ENCODE data around the gene GRID1.
A peak's percentile ranks its signal among the peaks of the same experiment; 100 is the strongest.

GRID1 gene

DNA sequence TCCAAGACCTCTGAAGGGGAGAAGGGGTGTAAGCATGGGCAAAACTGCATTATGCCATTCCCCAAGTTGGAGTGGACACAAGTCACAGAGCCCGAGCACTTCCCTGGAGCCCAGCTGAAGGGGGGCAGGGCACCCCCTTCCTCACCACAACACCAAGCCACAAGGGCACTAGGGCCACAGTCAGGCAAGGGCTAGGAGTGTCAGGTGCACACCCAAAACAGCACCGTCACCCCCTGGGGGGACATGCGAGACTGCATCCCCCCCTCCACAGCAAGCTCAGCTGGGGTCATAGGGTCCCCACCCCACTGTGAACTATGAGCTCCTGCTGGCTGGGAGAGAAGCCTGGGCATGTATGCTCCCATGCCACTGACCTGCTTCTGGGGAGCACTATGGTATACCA is 143.9 kb downstream of the GRID1 start:
- no peak for DNase-seq

DNA sequence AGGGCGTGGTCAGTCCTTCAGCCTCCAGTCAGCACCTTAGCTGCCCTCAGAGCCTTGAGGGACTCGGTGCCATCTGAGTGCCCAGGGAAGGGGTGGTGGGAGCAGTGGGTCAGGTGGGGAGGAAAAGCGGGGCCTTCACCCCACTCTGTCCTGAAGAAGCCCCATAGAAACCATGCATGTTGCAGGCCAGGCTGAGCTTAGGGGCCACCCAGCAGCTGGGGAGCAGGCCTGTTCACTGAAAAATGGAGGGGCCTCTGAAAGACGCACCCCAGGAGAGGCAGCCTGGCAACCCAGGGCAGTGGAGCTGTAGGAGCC is 144.3 kb downstream of the GRID1 start:
- DNase-seq: no peak

DNA sequence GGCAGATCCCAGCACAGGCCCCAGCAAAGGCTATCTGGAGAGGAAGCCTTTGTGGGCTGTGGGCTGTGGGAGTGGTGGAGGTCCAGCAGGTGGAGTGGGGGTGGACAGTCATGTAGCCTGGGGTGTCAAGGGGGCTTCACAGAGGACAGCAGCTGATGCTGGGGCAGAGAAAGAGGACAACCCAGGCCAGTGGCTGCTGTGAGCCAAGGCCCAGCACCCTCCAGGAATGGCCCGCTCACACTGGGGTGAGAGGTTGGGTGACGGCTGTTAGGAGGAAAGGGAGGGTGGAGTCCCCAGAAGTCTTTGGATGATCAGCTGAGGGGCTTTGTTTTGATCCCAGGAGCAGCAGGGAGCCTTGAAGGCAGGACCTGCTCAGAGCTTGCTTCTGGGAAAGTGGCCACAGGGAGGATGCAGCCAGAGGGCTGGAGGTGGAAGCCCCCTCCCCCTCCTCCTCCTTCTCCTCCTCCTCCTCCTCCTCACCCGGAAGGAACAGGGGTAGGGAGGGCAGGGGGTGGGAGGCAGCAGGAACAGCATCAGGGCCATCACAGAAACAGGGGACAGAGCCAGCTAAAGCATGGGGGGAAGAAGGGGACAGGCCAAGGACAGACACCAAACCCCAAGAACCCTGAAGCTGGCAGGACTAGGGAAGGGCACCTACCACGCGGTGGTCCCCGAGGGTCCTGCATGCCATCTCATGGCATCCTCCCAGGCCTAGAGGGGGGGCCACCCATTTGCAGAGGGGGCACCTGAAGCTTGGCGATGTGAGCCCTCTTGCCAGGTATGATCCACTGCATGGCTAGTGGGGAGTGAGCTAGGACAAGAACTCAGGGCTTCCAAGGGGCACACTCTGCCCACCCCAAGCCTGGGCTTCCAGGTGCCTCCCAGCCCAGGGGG is 144.9 kb downstream of the GRID1 start:
- DNase-seq: no peak

DNA sequence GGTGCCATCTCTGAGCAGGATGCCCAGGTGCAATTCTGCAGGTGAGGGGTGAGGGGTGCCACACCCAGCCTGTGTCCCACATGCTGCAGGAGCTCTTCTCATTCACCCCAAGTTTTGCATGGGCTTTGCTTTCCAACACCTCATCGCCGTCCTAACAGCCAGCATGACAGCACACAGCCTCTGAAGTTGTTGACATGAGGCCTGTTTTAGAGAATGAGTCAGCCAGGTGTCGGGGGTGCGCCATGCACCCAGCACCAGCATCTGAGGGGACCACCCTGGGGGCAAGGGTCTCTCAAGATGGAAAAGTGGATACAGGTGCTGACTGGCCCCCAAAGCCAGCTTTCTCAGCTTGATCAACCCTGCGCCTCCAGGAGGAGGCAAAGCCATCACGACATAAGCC is 146.0 kb downstream of the GRID1 start:
- DNase-seq: no peak

DNA sequence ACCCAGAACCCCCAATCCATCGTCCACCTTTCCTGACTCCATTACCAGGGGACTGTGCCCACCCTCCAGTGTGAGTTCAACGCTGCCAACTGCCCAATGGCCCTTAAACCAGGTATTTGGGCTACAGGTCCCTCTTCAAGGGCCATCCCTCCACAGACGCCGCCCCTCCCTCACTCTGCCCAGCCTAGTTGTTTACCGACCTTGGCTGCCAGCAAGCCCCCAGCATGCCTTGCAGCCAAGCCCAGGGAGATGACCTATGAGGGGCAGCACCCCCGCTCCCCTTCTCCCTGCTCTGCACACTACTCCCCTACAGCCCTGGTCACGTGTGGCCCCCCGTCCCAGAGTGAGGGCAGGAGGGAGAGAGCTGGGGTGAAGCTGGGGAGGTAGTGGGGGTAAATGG is 147.3 kb downstream of the GRID1 start:
- no peak for DNase-seq

DNA sequence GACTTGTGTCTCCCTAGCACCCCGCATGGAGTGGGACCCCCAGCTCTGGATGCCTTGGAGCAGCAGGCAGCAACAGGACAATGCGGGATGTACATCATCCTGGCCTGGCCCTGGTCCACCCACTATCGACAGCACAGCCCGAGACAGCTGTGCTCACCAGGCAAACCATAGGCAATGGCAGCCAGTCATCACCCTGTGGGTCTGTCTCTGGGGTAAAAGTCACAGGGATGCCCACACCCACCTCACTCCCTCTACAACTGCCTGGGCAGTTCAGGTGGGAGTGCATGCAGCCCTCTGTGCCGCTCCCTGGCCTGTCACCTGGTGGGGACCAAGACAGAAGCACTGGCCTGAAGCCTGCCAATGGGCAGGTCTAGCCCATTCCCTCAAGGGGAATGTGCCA is 147.8 kb downstream of the GRID1 start:
- DNase-seq: no peak

DNA sequence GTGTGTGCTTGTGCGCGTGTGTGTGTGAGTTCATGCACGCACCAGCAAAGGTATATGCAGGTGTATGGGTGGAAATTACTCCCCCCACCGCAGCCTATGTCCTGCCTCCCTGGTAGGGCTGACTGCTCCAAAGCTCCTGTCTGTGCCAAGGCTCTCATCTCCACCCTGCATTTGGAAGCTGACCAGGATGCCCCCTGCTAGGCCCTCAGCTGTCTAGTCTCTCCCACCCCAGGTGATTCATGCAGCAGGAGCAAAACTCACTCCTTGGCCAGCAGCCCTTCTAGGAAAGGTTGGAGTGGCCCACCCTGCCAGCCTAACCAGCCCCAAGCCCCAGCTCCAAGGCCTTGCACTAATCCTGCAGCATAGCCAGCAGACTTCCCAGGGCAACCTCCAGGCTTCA is 148.4 kb downstream of the GRID1 start:
- DNase-seq: peak; percentile 66 to 84

DNA sequence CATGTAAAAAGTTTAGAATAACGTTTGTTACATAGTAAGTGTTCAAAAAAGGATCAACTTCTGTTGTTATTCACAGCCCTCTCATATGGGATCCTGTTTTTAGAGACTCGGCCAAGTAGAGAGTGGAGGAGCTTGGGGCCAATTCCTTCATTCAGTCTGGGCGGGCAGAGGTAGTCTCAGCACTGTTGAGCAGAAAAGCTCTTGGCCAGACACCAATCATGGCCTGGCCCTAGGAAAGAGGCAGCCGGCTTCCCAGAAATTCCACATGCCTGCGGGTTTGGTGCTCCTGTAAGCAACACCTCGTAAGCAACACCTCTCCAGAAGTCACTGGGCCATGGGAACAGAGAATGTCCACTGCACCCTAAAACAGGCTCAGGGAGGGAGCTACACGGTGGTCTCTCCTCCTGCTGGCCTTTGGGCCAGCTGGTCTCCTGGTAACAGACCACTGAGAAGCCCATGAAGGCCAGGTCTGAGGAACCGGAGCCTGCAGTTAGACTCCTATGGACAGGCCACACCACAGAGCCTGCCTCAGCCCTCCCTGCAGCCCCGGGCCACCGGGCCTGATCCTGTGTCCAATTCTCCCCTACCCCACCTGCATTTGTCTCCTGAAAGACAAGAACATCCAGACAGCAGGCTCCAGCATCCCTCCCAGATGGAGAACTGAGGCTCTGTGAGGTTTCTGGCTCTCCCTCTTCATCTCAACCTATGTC is 149.1 kb downstream of the GRID1 start:
- no peak for DNase-seq

DNA sequence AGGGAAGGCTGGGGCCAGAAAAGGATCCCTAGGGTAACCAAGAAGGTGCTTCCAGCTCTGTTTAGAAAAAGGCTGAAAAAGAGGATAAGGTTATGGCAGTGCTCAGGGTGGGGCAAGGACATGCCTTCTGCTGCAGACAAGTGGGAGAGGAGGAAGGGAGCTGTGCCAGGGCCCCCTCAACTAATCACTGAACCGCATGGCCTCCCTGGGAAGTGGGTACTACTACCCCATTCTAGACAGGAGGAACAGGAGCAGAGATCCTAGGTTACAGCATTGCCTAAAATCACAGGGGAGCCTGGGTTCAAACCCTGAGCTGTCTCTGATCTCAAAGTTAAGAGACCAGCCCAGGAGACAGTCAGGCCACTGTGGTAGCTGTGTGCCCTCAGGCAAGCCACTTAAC is 149.7 kb downstream of the GRID1 start:
- no peak for DNase-seq

DNA sequence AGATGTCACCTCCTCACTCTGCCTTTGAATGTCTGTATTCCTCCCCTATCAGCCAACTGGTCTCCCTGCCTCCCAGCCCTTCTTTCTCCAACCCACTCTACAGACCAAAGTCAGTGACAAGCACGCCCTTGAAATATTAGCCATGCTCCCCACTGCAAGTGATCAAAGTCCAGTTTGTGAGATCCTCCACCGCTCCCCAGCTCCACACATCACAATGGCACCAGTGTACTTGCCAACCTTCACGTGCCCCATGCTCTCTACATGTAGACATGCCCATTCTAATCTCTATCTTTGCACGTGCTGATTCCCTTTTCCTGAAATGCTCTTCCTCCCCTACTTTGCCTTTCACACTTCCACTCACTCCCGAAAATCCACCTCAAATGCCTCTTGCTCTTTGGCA is 150.9 kb downstream of the GRID1 start:
- DNase-seq: no peak

DNA sequence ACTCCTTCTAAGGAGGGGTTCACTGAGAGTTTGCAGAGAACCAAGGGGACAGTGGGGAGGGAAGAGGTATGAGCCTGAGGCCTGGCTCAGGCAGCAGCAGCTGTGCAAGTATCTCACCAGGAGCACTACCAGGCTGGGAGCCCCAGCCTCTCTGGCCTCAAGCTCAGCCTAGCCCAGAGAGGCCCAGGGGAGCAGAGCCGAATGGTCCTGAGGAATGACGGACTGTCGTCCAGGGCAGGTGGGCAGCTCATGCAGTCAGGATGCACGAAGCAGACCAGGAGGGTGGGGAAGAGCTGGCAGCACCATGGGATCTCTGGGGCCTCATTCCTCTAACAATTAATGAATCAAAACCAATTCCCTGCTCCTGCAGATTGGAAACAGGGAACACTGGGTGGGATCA is 151.5 kb downstream of the GRID1 start:
- DNase-seq: no peak

DNA sequence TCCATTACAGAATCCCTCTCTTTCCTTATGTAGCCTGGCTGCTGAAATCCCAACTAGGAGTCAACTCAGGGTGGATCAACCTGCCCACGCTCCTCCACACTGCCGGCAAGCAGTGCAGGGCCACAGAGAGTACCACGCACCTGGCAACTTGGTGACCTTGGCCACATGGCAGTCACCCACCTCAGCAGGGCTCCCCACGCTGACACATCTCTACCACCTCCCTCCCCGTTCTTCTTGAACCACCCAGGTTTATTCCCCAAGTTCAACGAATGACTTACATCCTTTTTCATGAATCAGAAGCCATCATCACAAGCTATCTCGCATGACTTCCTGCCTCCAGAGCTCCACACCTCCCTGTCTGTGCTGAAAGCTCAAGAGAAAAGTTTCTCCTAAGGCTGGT is 153.4 kb downstream of the GRID1 start:
- no peak for DNase-seq

DNA sequence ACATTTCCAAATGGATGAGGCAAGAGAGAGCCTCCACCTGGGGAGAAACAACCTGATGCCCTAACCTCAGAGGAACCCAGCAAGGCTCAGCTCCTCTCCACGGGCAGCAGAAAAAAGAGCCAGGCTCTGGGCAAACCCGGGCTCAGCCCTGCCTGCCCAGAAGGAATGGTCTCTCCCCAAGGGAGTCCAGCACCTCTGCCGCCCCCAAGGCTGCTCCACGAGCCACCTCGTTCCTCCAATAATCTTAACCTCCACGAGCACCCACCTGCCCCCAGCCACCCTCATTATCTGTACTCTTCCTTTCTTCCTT is 154.2 kb downstream of the GRID1 start:
- no peak for DNase-seq

DNA sequence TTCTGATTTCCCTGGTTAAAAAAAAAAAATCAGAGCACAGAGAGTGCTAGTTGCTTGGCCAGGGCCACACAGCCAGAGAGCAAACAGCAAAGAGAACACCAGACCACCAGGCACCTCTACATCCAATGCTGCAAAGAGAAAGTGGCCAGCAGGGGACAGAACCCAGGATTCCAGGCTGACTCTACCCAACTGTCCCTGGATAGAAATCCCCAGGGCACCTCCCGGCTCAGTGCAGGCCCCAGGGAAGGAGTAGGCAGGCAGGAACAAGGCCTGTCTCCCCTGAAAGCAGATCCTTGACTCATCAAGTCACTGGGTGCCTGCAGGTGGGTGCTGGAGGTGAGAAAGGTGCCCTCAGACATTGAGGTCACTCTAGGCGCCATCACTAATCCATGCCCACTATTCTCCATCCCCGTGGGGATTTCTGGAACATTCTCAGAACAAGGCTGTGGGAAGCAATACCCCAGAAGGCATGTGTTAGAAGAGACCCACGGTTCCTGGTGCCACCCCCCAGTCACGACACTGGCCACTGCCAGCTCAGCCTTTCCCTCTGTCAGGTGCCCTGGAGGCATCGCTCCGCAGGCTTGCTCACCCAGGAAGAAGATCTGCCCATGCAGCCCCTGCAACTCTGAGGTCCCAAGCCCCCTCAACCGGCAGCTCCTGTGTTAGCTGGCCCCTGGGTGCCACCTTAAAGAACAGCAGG is 154.8 kb downstream of the GRID1 start:
- no peak for DNase-seq

DNA sequence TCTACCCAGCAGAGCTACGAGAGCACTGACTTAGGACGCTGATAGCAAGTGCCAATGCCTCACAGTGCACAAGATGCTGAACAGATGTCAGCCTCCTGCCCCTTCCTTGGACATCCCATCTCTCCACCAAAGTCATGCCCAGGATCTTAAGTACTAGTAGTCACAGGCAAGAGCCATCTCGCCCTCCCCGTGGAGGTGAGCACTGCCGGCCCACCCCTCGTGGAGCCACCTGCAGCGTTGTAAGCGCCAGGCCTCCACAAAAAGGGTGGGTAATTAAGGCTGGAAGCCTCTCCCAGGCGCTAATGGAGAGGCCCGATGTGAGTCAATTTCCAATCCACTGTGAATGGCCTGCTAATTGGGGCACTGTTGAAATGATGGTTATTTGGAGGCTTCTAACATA is 156.2 kb downstream of the GRID1 start:
- DNase-seq: peak in 1 of 2 experiments; percentile 3

DNA sequence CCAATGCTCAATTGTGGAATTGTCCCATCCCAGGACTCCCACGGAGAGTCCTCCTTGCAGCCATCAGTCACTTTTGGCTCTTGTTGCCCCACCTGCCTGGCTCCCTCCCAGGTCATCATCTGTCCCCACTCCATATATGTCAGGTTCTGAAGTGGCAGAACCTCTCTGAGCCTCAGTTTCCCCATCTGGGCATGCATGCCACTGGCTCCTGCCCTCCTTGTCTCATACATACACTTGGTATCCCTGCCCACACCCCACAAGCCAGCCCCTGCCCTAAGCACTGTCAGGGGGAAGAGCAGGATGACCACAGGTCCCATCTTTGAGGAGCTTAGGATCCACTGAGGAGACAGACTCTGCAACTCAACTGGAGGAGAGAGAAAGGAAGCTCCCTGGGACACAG is 156.9 kb downstream of the GRID1 start:
- DNase-seq: no peak

DNA sequence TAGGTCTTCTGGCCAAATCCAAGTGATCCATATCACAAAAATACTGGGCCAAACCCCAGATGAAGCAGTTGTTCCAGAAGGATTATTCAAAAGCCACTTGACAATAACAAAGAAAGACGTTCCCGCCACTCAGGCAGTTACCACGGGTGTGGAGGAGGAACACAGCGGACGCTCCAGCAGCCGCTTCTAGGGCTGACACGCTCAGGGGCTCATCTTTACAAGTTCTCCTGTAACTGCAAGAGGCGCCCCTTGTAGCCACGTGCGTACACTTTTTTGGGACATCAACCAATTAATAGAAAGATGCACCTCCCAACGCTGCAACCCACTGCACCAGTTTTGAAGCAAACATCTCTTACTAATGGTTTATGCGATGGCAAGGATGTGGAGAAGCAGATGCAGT is 159.4 kb downstream of the GRID1 start:
- DNase-seq: no peak

DNA sequence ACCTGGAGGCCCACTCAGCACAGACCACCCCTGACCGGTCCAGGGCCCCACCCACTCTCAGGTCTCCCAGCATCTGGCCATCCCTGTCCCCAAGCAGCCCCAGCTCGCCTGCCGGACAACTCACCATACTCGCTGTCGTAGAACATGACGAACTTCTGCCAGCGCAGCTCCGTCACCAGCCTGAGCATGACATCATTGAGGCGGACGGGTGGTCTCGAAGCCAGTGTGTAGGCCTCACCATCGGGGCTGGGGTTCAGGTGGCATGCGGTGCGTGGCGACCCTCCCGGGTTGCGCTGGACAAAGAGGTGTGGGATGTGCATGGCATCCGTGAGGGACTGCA is 160.4 kb downstream of the GRID1 start:
- DNase-seq: no peak

DNA sequence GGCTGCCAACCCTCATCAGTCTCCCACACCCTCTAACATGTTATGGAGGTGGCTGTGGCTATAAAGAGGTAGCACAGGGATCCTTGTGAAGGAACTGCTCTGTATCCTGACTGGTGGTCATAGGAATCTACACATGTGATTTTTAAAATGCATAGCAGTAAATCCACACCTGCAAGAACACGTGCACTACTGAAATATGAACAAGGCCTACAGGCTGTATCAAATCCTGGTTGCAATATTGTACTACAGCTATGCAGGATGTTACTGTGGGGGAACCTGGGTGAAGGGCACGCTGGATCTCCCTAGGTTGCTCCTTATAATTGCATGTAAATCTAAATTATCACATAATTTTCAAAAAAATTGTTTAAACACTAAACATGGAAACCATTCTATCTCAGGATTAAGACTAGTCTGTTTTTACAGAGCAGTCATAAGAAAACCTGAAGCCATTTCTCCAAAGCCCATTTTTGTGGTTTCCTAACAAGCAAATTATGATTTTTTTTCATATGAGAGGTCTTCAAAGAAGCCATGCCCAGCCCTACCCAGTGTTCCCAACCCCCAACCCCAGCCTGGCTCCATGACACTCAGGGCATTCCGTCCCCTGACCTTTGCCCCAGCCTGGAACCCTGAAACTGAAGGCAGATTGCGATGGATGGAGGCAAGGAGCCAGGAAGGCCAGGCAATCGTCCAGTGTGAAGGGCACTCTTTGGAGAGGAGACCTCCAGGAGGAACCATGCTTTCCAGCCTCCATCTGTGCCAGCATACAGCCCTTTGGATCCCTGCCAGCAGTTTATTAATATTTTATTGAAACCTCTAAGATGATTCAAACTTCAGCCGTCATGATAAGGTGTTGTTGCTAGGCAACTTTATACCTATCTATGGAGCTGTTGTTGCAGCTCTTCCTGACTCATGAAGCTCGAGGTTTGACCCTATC is 161.0 kb downstream of the GRID1 start:
- no peak for DNase-seq

DNA sequence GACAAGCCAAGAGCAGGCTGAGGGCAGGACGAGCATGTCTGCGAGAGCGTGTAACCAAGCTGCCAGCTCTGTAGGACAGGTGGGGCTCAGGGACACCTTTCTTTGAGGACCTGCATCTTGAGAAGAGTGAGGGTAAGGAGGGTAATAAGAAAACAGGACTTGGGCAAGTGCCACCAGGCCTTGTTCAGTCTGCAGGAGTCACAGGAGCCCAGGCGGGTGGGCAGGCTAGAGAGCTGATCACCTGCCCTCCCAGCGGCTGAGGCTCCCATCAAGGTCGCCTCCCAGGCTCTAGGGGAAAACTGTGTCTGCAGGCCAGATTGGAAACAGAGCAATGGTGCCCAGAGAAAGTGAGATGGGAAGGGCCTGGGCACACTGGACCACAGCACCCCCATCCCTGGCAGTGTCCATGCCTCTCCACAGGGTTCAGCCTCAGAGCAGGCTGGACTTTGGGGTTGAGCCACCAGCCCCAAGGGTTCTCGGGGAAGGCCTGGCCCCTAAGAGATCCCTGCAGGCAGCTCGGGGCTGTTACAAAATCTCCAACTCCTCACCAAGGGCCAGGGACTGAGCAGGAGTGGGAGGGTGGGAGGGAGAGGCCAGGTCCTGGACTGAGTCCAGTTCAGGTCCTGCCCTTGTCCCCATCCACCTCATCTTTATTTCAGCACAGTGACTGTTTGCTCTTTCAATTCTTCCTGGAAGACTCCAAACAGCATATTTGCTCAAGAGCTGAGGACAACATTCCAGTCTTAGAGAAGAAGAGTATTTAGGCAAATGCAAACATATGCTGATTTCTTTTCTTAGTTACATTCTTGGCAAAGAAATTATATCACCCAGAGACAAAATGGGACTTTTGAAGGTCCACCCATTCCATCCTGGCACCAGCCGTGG is 161.9 kb downstream of the GRID1 start:
- DNase-seq: no peak

DNA sequence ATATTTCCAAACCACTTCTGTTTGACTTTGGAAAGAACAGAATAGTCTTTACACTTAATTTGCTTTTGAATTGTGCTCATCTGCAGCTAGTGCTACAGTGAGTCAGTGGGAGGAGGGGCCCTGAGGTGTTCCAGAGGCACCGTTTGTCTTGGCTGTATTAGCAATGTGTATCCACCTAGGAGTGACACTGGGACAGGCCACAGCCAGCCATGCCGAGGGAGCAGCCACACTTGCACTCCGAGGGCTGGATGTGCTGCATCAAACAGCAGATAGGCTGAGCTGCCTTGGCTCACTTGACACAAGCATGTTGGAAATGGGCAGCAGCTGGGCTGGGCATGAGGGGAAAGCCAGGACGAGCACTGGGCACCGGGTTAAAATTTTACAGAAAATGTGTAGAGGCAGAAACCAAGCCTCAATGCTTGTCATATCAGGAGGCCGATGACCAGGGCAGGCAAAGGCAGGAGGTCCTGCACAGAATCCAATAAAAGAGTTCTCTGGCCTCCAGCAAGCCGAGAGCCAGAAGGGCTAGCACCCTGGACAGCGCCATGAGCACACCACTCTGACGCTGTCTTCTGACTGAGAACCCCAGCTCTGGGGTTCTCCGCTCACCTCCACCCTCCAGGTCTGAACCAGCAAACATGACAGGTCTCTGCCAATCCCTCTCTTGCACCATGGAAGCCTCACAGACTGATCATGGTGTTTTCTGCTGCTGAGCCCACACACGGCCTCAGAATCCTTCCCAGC is 163.3 kb downstream of the GRID1 start:
- no peak for DNase-seq
